Posterior cingulate gyrus (tissue), 11 donors: ENCODE data around the gene RAPGEF1.

Experiments used
- DNase-seq, 10 donors: peaks; one replicate each; pipeline versions ENCODE4 v3.0.0 to v3.0.0-alpha.2; 2020 to 2021; ENCODE audit warnings: mixed read lengths in 3 of 10
- intact Hi-C: fragments of 100-400 bp; cut with DNase I; formaldehyde crosslinking; loops from one replicate; pipeline ENCODE4 v1.15.1; 2023

Gene RAPGEF1

GRCh38 chr9:131617611-131618010 is 122.3 kb downstream of the RAPGEF1 start:
- DNase-seq, result peak in 1 of 10 donors; percentile 40
- intact Hi-C loops, result no loop called here

DNA sequence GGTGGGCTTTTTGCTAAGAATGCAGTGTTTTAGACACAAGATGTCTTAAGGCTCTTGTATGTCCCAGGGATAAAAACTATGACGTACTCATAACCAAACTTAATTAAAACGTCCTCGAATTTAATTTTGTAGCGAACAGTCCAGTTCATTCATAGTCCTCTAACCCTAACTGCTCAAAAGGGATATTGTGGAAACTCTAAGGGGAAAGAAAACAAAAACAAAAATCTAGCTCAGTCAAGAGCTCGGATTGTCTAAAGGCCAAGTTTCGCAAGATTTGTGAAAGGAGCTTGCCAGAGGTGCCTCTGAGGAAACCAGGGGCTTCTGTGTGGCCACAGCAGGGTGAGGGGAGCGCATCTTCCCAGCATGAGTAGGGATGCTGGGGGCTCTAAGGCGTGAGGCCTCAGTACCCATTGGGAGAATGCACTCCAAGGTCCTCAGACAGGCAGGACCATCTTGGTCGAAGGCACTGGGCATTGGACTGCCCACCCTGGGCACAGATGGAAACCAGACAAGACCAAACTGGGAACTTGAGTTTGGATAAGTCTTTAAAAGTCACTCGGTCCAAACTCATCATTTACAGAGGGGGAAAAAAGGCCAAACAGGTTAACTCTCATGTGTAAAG is 122.8 kb downstream of the RAPGEF1 start:
- peak in 2 of 10 donors; percentile 57 to 65 for DNase-seq
- intact Hi-C loops, result no loop called here

DNA sequence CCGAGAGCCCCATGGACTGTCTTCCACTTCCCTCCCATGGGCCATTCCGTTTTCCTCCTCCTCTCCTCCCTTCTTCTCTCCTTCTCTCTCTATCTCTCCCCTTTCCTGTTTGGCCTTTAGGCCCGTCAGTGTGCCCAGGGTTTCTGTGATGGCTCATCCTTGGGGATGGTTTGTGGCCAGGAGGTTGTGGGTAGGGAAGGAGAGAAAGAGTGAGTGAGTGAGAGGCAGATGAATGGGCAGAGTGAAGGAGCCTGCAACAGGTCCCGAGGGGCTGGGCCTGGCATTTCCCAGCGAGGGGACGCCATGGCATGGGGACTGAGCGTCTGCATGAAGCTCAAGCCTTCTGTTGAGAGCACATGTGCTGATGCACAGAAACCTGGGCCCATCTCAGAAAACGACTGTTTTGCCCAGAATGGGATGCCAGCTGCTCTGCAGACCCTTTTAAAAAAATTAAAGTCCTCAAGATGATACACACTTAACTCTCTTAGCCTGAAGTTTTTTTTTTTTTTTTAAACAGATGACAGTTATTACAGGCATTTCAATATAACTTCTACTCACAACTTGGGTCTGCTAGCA is 125.4 kb downstream of the RAPGEF1 start:
- peak in 2 of 10 donors; percentile 24 to 47 for DNase-seq
- intact Hi-C loops, result no loop called here

GRCh38 chr9:131613921-131614320 is 126.0 kb downstream of the RAPGEF1 start:
- intact Hi-C loops, result no loop called here
- peak in 2 of 10 donors; percentile 52 to 59 for DNase-seq

DNA sequence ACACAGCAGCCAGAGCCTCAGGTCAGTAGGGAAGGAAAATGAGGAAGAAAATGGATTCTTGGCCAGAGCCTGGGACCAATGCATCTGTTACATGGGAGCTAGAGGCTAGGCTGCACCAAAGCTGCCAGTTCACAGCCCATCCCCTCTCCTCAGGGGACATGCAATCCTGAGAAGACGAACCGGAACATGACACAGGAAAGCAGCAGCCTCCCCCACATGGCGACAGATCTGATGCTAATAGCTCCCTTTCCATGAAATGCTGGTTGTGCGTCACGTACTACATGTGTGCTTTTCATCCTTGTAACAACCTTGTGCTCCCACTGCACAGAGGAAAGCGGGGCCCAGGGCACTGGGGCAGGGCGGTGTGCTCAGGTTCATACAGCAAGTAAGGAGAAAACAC is 127.0 kb downstream of the RAPGEF1 start:
- intact Hi-C loops, result no loop called here
- DNase-seq, result peak in 2 of 10 donors; percentile 39 to 48

DNA sequence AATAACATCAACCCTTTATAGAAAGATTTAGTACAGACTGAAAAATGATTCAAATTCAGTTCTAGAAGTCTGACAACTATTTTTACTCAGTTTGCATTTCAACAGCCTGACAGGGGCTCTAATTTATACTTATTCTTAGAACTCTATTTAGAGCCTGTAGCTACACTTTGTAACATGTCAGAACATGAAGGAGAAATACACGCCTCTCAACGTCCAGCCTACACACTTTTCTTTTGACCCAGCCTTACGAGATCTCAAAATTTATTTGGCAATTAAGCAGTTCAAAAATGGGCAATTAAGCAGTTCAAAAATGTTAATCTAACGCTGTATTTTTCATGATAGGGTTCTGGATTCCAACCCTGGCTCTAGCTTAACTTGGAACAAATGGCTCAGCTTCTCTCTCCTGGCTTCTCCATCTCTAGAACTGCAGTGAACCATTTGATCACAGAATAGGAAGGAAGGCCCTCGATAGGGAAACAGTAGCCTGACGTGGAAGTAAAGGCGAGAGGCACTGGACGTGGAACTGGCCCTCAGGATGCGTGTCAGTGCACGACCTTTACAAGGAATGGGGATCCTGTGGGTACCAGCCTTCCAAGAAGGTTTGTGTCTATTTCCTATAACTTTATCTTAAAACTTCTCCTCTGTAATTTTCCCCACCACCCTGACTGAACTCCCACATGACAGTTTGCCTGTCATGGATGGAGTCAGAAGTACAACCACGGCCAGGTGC is 128.1 kb downstream of the RAPGEF1 start:
- peak in 2 of 10 donors; percentile 5 to 23 for DNase-seq
- intact Hi-C loops, result no loop called here

GRCh38 chr9:131610231-131610761 is 129.6 kb downstream of the RAPGEF1 start:
- intact Hi-C loops, result no loop called here
- no peak for DNase-seq

- intact Hi-C loops, result no loop called here
- peak in 3 of 10 donors; percentile 32 to 51 (median 49) for DNase-seq
Measured at GRCh38 chr9:131609099-131609830, 130.6 kb downstream of the RAPGEF1 start.

GRCh38 chr9:131608493-131609037 is 131.3 kb downstream of the RAPGEF1 start:
- intact Hi-C loops, result no loop called here
- DNase-seq, result peak in 9 of 10 donors; percentile 30 to 94 (median 67)

- intact Hi-C loops, result no loop called here
Measured at GRCh38 chr9:131607591-131607990, 132.3 kb downstream of the RAPGEF1 start.

DNA sequence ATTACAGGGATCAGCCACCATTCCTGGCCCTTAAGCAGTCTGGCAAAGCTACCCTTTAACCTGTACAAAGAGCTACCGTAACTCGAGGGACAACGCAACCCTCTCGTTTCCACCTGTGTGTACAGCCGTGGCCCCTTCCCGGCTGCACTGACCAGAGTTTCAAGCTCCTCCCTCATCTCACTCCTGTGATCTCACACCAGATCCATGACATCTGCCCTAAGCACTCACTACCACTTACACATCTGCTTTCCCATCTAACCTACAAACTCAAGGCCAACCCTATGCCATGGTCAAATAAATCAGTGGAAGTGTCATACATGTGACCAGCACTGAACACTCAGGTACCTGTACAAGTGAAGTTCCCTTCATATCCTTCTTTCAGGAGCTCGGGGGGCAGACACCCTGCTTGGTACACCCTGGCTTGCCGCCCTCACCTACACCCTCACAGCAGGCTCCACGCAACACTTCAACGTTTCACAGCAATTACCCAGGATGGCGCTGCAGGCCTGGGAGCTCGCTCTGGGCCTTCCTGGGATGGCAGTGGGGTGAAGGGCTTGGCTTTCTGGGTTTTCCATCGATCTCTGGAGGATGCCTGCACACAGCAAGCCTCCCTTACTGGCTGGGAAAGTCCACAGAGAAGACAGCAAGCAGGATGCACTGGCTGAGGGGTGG is 132.8 kb downstream of the RAPGEF1 start:
- intact Hi-C loops, result no loop called here
- peak in 2 of 10 donors; percentile 62 to 80 for DNase-seq

More at GRCh38 chr9:131607591-131607990, 132.3 kb downstream of the RAPGEF1 start:
- DNase-seq, result peak in 2 of 10 donors; percentile 41 to 79

- intact Hi-C loops, result no loop called here
- peak in 1 of 10 donors; percentile 59 for DNase-seq
Measured at GRCh38 chr9:131605770-131606590, 133.9 kb downstream of the RAPGEF1 start.

DNA sequence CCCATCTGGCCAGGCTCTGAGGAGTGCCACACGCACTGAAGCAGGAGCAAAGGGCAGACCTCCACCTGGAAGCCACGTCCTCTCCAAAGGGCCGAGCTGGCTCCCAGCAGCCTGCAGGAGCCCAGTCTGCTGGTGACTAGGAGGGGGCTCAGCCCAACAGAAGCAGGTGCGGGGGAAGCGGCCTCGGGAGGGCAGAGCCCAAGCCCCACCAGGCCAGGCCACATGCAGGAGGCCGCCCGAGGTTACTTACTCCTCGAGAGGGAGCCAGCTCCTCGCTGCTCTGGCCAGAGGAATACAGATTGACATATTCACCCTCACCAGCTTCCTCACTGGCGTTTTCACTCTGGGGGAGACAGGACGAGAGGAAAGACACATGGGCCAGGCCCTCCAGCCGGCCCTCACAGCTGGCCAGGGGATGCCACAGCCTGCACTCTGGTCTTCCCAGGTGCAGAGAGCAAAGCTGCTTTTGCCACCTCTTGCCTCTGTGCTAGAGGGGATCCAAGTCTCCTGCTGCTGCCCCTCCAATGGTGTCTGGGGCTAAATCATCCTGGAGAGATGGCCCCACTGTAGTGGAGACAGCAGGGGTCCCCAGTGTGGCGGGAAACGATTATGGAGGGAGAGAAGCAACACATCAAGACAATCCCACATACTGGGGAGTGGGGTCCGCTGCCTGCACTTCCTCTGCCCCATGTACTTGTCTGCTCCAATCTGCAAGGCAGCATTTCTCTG is 136.0 kb downstream of the RAPGEF1 start:
- no peak for DNase-seq
- intact Hi-C loops, result no loop called here

- DNase-seq, result no peak
- intact Hi-C loops, result no loop called here
Measured at GRCh38 chr9:131603199-131603598, 136.7 kb downstream of the RAPGEF1 start.

- intact Hi-C loops, result no loop called here
- DNase-seq, result no peak
Measured at GRCh38 chr9:131601683-131602181, 138.1 kb downstream of the RAPGEF1 start.

DNA sequence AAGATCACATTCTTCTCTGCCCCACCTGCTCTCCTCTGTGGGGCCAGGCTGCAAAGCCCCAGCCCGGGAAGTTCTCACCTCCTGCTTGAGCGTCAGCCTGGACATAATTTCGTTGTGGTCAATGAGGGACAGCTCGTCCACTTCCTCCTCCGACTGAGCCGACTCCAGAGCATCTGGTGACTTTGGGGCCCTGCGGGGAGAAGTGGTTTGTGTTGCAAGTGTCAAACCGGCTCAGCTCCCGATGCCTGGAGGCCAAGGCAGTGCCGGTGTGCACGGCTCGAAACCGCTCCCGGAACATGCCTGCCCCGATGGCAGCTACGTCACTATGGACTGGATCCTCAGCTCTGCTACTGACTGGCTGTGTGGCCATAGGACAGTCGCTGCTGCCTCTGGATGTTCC is 141.8 kb downstream of the RAPGEF1 start:
- DNase-seq, result peak in 5 of 10 donors; percentile 45 to 89 (median 56)
- intact Hi-C loops, result no loop called here

DNA sequence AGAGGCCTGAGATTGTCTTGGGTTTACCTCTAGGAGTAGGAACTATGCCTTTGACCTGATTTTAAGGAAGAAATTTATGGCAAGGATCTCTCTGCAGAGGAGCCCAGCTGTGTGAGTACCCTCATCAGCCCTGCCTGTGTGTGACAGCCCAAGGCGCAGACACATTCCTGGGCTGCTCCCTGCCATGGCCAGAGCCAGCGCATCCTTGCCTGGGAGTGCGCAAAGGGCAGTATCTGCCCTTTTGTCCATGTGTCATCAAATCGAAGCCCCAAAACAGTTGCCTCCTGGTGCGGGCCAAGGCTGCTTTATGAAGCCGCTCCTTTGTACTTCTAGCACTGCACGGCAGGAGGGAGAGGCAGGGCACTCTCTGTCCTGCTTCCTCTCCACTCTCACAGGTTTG is 142.6 kb downstream of the RAPGEF1 start:
- intact Hi-C loops, result no loop called here
- DNase-seq, result no peak

GRCh38 chr9:131596430-131596743 is 143.5 kb downstream of the RAPGEF1 start:
- intact Hi-C loops, result no loop called here
- DNase-seq, result no peak
